HCT116 (cell line): Measurements from ENCODE around the gene NEDD4L. TPM values are rescaled to one million over a fixed set of nuclear protein-coding genes. Genes with fewer than 3 reads are reported as not detected.

Source experiments
- ATAC-seq: fragments of 200-7000 bp; cut with Tn5 transposase; 2 replicates; pipeline ENCODE4 v1.9.1; 2020; ENCODE audit warnings: mild to moderate bottlenecking, moderate library complexity
- BruUV-seq: library from RNA; stranded (reverse); fragments of 400-500 nt; replicated peaks from 2 replicates; lab custom pipeline; 2021; lab: Mats Ljungman, UMichigan
- CTCF ChIA-PET: fragments of 300-600 bp; sonication (Branson Sonifier 250); formaldehyde crosslinking; loops from one replicate; lab custom pipeline; 2021; ENCODE audit warnings: antibody characterized with exemption; lab: Charles Lee
- POLR2A ChIA-PET: fragments of 300-600, 350-600 bp; sonication (Branson Sonifier 250); formaldehyde crosslinking; loops from one replicate; lab custom pipeline; 2021; ENCODE audit warnings: antibody characterized with exemption; lab: Charles Lee
- RAD21 ChIA-PET, 2 experiments: fragments of 300-600 bp; sonication (Branson Sonifier 250); formaldehyde crosslinking; loops; one replicate each; lab custom pipeline; 2023; ENCODE audit warnings: low total read pairs in 2 of 2; ENCODE audit not compliant: uncharacterized antibody in 2 of 2, unreplicated experiment in 2 of 2, low non-redundant PET in 1 of 2; lab: Charles Lee
- DNase-seq: peaks from one replicate; pipeline ENCODE4 v3.0.0-alpha.2; 2010; ENCODE audit warnings: low read depth, low spot score
- H2AFZ ChIP-seq: fragments of 200-600 bp; shearing (Covaris generic), sonication (generic); 2 replicates; pipeline ENCODE4 v1.6.1; 2017; ENCODE audit warnings: low read depth, mixed run types, mixed read lengths, antibody characterized with exemption, low read length; ENCODE audit not compliant: poor library complexity, severe bottlenecking
- H3K27ac ChIP-seq: 2 replicates; pipeline ENCODE4 v1.5.1; 2012; ENCODE audit warnings: low read depth, low read length
- H3K27me3 ChIP-seq: fragments of 200-600 bp; sonication (generic); 2 replicates; pipeline ENCODE4 v1.6.1; 2016; ENCODE audit warnings: mixed run types, low read length, mixed read lengths; ENCODE audit not compliant: insufficient read depth
- H3K36me3 ChIP-seq, 2 experiments: fragments of 200-500 bp in 1 of 2; fragments of 200-600 bp in 1 of 2; sonication (Bioruptor generic) in 1 of 2; sonication (generic) in 1 of 2; 2 replicates each; pipeline versions ENCODE4 v1.5.1 to v1.6.1; 2014 to 2016; ENCODE audit warnings: low read length in 2 of 2, inconsistent platforms in 1 of 2, mixed read lengths in 1 of 2, mixed run types in 1 of 2; ENCODE audit not compliant: insufficient read depth in 2 of 2, control insufficient read depth in 1 of 2
- H3K4me1 ChIP-seq, 2 experiments: fragments of 200-600 bp in 1 of 2; sonication (generic) in 1 of 2; 2 replicates each; pipeline versions ENCODE4 v1.5.1 to v1.6.1; 2012 to 2017; ENCODE audit warnings: low read length in 2 of 2, inconsistent platforms in 1 of 2, mild to moderate bottlenecking in 1 of 2, mixed read lengths in 1 of 2, mixed run types in 1 of 2, moderate library complexity in 1 of 2; ENCODE audit not compliant: insufficient read depth in 2 of 2, control insufficient read depth in 1 of 2
- H3K4me2 ChIP-seq: fragments of 200-600 bp; sonication (generic); 2 replicates; pipeline ENCODE4 v1.6.1; 2017; ENCODE audit warnings: mixed run types, low read length, mixed read lengths
- H3K4me3 ChIP-seq, 2 experiments: fragments of 200-600 bp in 1 of 2; sonication (generic) in 1 of 2; replicated peaks in 1 of 2; 2 replicates each; pipeline ENCODE4 v1.5.1; 2011 to 2016; ENCODE audit warnings: low read length in 2 of 2, control low read depth in 1 of 2, low read depth in 1 of 2, mild to moderate bottlenecking in 1 of 2, mixed read lengths in 1 of 2, mixed run types in 1 of 2
- H3K79me2 ChIP-seq: fragments of 200-600 bp; sonication (generic); 2 replicates; pipeline ENCODE4 v1.6.1; 2017; ENCODE audit warnings: mild to moderate bottlenecking, mixed run types, low read length, moderate library complexity, mixed read lengths; ENCODE audit not compliant: insufficient read depth
- H3K9ac ChIP-seq: fragments of 200-600 bp; sonication (generic); 2 replicates; pipeline ENCODE4 v1.6.1; 2016; ENCODE audit warnings: low read length, mixed read lengths
- H3K9me2 ChIP-seq: fragments of 200-600 bp; sonication (generic), shearing (Covaris generic); 2 replicates; pipeline ENCODE4 v1.6.1; 2017; ENCODE audit warnings: mixed run types, mild to moderate bottlenecking, moderate library complexity; ENCODE audit not compliant: insufficient read depth
- H3K9me3 ChIP-seq, 2 experiments: fragments of 200-500 bp in 1 of 2; fragments of 200-600 bp in 1 of 2; sonication (Bioruptor generic) in 1 of 2; sonication (generic) in 1 of 2; 2 replicates each; pipeline ENCODE4 v1.6.1; 2014 to 2017; ENCODE audit warnings: low read length in 2 of 2, mixed read lengths in 2 of 2, inconsistent platforms in 1 of 2, low read depth in 1 of 2, mild to moderate bottlenecking in 1 of 2, mixed run types in 1 of 2, moderate library complexity in 1 of 2; ENCODE audit not compliant: control insufficient read depth in 1 of 2, insufficient read depth in 1 of 2
- H4K20me1 ChIP-seq: fragments of 200-600 bp; sonication (generic), shearing (Covaris generic); 2 replicates; pipeline ENCODE4 v1.6.1; 2017; ENCODE audit warnings: mixed run types, mild to moderate bottlenecking, moderate library complexity; ENCODE audit not compliant: insufficient read depth
- CBX3 ChIP-seq: IDR thresholded peaks from 2 replicates; pipeline ENCODE4 v1.6.1; 2012; ENCODE audit warnings: low read depth
- CTCF ChIP-seq, 3 experiments: fragments of 200-600 bp in 1 of 3; sonication (generic) in 1 of 3; IDR thresholded peaks in 2 of 3; conservative IDR thresholded peaks in 1 of 3; 2 replicates each; pipeline ENCODE4 v1.5.1; 2012 to 2017; ENCODE audit warnings: low read depth in 2 of 3, low read length in 2 of 3, antibody characterized with exemption in 1 of 3, borderline replicate concordance in 1 of 3, control low read depth in 1 of 3, mild to moderate bottlenecking in 1 of 3, mixed read lengths in 1 of 3, mixed run types in 1 of 3, moderate library complexity in 1 of 3; ENCODE audit not compliant: insufficient read depth in 1 of 3
- ELF1 ChIP-seq: IDR thresholded peaks from 2 replicates; pipeline ENCODE4 v1.6.1; 2012; ENCODE audit warnings: low read depth, borderline replicate concordance
- EZH2 ChIP-seq: fragments of 200-600 bp; sonication (generic); IDR thresholded peaks from 2 replicates; pipeline ENCODE4 v1.6.1; 2017; ENCODE audit warnings: antibody characterized with exemption, mixed run types
- FOSL1 ChIP-seq: IDR thresholded peaks from 2 replicates; pipeline ENCODE4 v1.6.1; 2012; ENCODE audit warnings: low read depth
- JUND ChIP-seq: IDR thresholded peaks from 2 replicates; pipeline ENCODE4 v1.6.1; 2012
- REST ChIP-seq: IDR thresholded peaks from 2 replicates; pipeline ENCODE4 v1.6.1; 2012; ENCODE audit warnings: low read depth
- SIN3A ChIP-seq: IDR thresholded peaks from 2 replicates; pipeline ENCODE4 v1.6.1; 2012; ENCODE audit warnings: low read depth
- SP1 ChIP-seq: IDR thresholded peaks from 2 replicates; pipeline ENCODE4 v1.6.1; 2012; ENCODE audit warnings: low read depth
- TCF7L2 ChIP-seq: IDR thresholded peaks from 2 replicates; pipeline ENCODE4 v1.7.0; 2011; ENCODE audit warnings: borderline replicate concordance, inconsistent platforms; ENCODE audit not compliant: insufficient read depth, insufficient read length; ENCODE audit errors: extremely low read depth
- ZBTB33 ChIP-seq: IDR thresholded peaks from 2 replicates; pipeline ENCODE4 v1.6.1; 2011; ENCODE audit warnings: mild to moderate bottlenecking, low read length, moderate library complexity; ENCODE audit not compliant: insufficient replicate concordance; ENCODE audit errors: extremely low read depth
- intact Hi-C: fragments of 100-400 bp; cut with micrococcal nuclease; formaldehyde crosslinking; loops from 2 replicates; pipeline ENCODE4 v1.10.0; 2022
- total RNA-seq: library from RNA; stranded (reverse); gene quantifications from one replicate; pipeline ENCODE4 v1.2.1, GENCODE V29; 2021; ENCODE audit not compliant: unreplicated experiment

The NEDD4L gene
- total RNA-seq, 1 experiment from 2014 or later, result 41.5 TPM

- TF ChIP-seq REST (no peak), CBX3 (no peak), ZBTB33 (no peak), SP1 (no peak), SIN3A (no peak), JUND (no peak), TCF7L2 (no peak), ELF1 (no peak)
Observed at GRCh38 chr18:58216071-58216481, 172.1 kb downstream of the NEDD4L start (continued).

GRCh38 chr18:58217052-58217451, 173.0 kb downstream of the NEDD4L start:
- TF ChIP-seq JUND (no peak), CBX3 (no peak), ZBTB33 (no peak), CTCF (IDR thresholded peaks at IDR 0.05 in 2 of 3, conservative IDR thresholded peaks at IDR 0.05 in 1 of 3; ENCODE audit: borderline replicate concordance in 1 of 3, insufficient read depth in 1 of 3, low read depth in 2 of 3, low read length in 2 of 3) (no peak), FOSL1 (no peak), EZH2 (no peak)
- Histone ChIP-seq H3K79me2 (peaks cover under 1% of the 10 kb centered on the region; the same call in 1 of the 2 replicates), H2AFZ (no peak overlapping the region), H3K36me3 (no peaks in the 10 kb centered on the region), H3K4me3 (no peak overlapping the region), H4K20me1 (no peaks in the 10 kb centered on the region), H3K9me2 (no peaks in the 10 kb centered on the region), H3K4me1 (peaks cover 16 to 52% of the 10 kb centered on the region in 2 experiments), H3K9me3 (no peaks in the 10 kb centered on the region), H3K4me2 (no peak overlapping the region), H3K27me3 (no peaks in the 10 kb centered on the region), H3K9ac (no peak overlapping the region), H3K27ac (no peak overlapping the region)
- ATAC-seq (no peak), DNase-seq (no peak)
- CTCF ChIA-PET, result no interaction called here
- RAD21 ChIA-PET, result interaction anchor here in 1 of 2 experiments (0.7 kb wide), 1 partner anchor 10 kb away, joined by 3 read pairs; no protein-coding TSS in a partner anchor
- BruUV-seq, result no TSS peak
- POLR2A ChIA-PET, result no interaction called here
- intact Hi-C loops, result no loop called here
